Smooth muscle cell (in vitro differentiated cells): Measurements from ENCODE around the gene SNTB2. TPM values are rescaled to one million over a fixed set of nuclear protein-coding genes. Genes with fewer than 3 reads are reported as not detected.
"Not testable (repeated sequence)": the region's sequence is repeated elsewhere in the genome, so short reads cannot be mapped to it uniquely, and the experiment has no call there.

Source experiments
- DNase-seq: peaks from one replicate; lab custom pipeline; 2025; ENCODE audit not compliant: unreplicated experiment; lab: John Stamatoyannopoulos, UW
- H2AFZ ChIP-seq: fragments of 200-600 bp; sonication (generic); 2 replicates; pipeline ENCODE4 v1.6.0; 2016; ENCODE audit warnings: antibody characterized with exemption, low read depth, mild to moderate bottlenecking
- H3F3A ChIP-seq: fragments of 200-600 bp; sonication (generic); 2 replicates; pipeline ENCODE4 v1.6.0; 2017; ENCODE audit warnings: antibody characterized with exemption, low read depth
- H3K27ac ChIP-seq: fragments of 200-600 bp; sonication (generic); 2 replicates; pipeline ENCODE4 v1.5.1; 2016; ENCODE audit warnings: low read depth, mild to moderate bottlenecking
- H3K27me3 ChIP-seq: fragments of 200-600 bp; sonication (generic); 2 replicates; pipeline ENCODE4 v1.6.1; 2016; ENCODE audit warnings: low read depth, mild to moderate bottlenecking
- H3K36me3 ChIP-seq: fragments of 200-600 bp; sonication (generic); 2 replicates; pipeline ENCODE4 v1.5.1; 2016; ENCODE audit warnings: low read depth
- H3K4me1 ChIP-seq: fragments of 200-600 bp; sonication (generic); 2 replicates; pipeline ENCODE4 v1.5.1; 2016; ENCODE audit warnings: low read depth
- H3K4me2 ChIP-seq: fragments of 200-600 bp; sonication (generic); 2 replicates; pipeline ENCODE4 v1.6.0; 2016; ENCODE audit warnings: mild to moderate bottlenecking
- H3K4me3 ChIP-seq: fragments of 200-600 bp; sonication (generic); 2 replicates; pipeline ENCODE4 v1.5.1; 2016; ENCODE audit warnings: mild to moderate bottlenecking
- H3K79me2 ChIP-seq: fragments of 200-600 bp; sonication (generic); 2 replicates; pipeline ENCODE4 v1.6.0; 2016; ENCODE audit warnings: low read depth, mild to moderate bottlenecking
- H3K9ac ChIP-seq: fragments of 200-600 bp; sonication (generic); 2 replicates; pipeline ENCODE4 v1.6.0; 2016; ENCODE audit warnings: low read depth
- H3K9me3 ChIP-seq: fragments of 200-600 bp; sonication (generic); replicated peaks from 2 replicates; pipeline ENCODE4 v1.5.1; 2016; ENCODE audit warnings: low read depth
- H4K20me1 ChIP-seq: fragments of 200-600 bp; sonication (generic); 2 replicates; pipeline ENCODE4 v1.6.0; 2016; ENCODE audit warnings: low read depth
- WGBS: methylation state at CpG from one replicate; pipeline ENCODE4 v1.1.7; 2016; ENCODE audit warnings: low lambda C conversion rate; 5-methylcytosine and 5-hydroxymethylcytosine counted together
- polyA plus RNA-seq: library from polyadenylated mRNA; unstranded; fragments of >200 nt; fragmentation: Nextera tagmentation; extraction: Ambion mirVana; gene quantifications from 2 replicates; pipeline ENCODE4 v1.2.1, GENCODE V29; 2016
- total RNA-seq: library from RNA; depleted of rRNA; stranded (reverse); fragments of >200 nt; gene quantifications from 2 replicates; pipeline ENCODE4 v1.2.3, GENCODE V29; 2014
- TF ChIP-seq, protein P1 (sequence below): fragments of 200-600 bp; sonication (generic); IDR thresholded peaks from 2 replicates; pipeline ENCODE4 v1.5.1; 2017; ENCODE audit warnings: borderline replicate concordance, mild to moderate bottlenecking, antibody characterized with exemption; ENCODE audit not compliant: insufficient read depth, poor library complexity, severe bottlenecking

Gene SNTB2
- total and polyA plus RNA-seq, 2 experiments from 2014 or later, result 17.1 to 25.9 TPM

DNA sequence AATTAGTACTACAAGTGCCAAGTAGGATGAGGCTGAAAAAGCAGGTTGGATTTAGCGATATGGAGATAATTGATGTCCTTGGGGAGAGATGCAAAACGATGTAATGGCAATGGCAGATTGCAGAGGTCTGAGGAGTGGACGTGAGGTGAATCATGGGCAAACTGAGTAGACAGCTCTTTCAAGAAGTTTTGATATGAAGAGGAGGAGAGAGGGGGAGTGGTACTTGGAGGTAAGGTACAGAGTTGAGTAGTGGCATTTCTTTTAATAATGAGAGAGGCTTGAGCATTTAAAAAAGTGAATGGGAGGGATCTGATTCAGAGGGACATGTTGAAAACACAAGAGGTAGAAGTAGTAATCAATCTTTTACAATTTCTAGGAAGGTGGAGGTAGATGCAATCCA is 106.4 kb downstream of the SNTB2 start:
- Histone ChIP-seq H4K20me1 (no peaks in the 10 kb centered on the region), H3K4me1 (no peaks in the 10 kb centered on the region), H3K36me3 (no peaks in the 10 kb centered on the region), H3K4me2 (no peak overlapping the region), H3K27me3 (no peaks in the 10 kb centered on the region), H3K79me2 (no peaks in the 10 kb centered on the region), H3K27ac (no peak overlapping the region), H3K9ac (no peak overlapping the region), H2AFZ (no peak overlapping the region), H3F3A (no peaks in the 10 kb centered on the region), H3K4me3 (no peak overlapping the region), H3K9me3 (no peaks in the 10 kb centered on the region)
- no peak for DNase-seq
- TF ChIP-seq, protein P1, sequence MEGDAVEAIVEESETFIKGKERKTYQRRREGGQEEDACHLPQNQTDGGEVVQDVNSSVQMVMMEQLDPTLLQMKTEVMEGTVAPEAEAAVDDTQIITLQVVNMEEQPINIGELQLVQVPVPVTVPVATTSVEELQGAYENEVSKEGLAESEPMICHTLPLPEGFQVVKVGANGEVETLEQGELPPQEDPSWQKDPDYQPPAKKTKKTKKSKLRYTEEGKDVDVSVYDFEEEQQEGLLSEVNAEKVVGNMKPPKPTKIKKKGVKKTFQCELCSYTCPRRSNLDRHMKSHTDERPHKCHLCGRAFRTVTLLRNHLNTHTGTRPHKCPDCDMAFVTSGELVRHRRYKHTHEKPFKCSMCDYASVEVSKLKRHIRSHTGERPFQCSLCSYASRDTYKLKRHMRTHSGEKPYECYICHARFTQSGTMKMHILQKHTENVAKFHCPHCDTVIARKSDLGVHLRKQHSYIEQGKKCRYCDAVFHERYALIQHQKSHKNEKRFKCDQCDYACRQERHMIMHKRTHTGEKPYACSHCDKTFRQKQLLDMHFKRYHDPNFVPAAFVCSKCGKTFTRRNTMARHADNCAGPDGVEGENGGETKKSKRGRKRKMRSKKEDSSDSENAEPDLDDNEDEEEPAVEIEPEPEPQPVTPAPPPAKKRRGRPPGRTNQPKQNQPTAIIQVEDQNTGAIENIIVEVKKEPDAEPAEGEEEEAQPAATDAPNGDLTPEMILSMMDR, result no peak
- WGBS, result 92% methylated on average over 3 of the region's 3 CpGs

DNA sequence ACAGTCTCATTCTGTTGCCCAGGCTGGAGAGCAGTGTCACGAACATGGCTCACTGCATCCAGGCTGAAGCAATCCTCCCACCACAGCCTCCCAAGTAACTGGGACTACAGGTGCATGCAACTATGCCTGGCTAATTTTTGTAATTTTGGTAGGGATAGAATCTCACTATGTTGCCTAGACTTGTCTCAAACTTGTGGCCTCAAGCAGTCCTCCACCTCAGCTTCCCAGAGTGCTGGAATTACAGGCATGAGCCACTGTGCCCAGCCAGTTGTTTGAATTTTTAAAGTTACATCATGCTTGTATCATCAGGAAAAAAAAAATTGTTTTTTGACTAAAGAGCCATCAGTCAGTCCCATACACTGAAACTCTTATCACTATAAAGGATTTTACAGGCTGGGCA is 107.1 kb downstream of the SNTB2 start:
- no peak overlapping the region for H3K9ac ChIP-seq
- no peak overlapping the region for H2AFZ ChIP-seq
- DNase-seq, result no peak
- no peaks in the 10 kb centered on the region for H3F3A ChIP-seq
- TF ChIP-seq, protein P1, result no peak
- H3K4me2 ChIP-seq, result no peak overlapping the region
- H4K20me1 ChIP-seq, result no peaks in the 10 kb centered on the region
- no peaks in the 10 kb centered on the region for H3K79me2 ChIP-seq
- H3K9me3 ChIP-seq, result no peaks in the 10 kb centered on the region
- H3K27ac ChIP-seq, result no peak overlapping the region
- 83% methylated on average over 1 of the region's 1 CpG for WGBS
- H3K36me3 ChIP-seq, result no peaks in the 10 kb centered on the region
- no peaks in the 10 kb centered on the region for H3K27me3 ChIP-seq
- no peaks in the 10 kb centered on the region for H3K4me1 ChIP-seq
- no peak overlapping the region for H3K4me3 ChIP-seq

DNA sequence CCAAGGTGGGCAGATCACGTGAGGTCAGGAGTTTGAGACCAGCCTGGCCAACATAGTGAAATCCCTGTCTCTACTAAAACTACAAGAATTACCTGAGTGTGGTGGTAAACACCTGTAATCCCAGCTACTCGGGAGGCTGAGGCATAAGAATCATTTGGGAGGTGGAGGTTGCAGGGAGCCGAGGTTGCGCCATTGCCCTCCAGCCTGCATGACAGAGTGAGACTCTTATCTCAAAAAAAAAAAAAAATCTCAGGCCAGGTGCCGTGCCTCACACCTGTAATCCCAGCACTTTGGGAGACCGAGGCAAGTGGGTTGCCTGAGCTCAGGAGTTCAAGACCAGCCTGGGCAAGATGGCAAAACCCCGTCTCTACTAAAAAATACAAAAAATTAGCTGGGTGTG is 109.8 kb downstream of the SNTB2 start:
- not testable (repeated sequence) for H3K4me2 ChIP-seq, H3K4me3 ChIP-seq, H2AFZ ChIP-seq, H3K4me1 ChIP-seq, H3K36me3 ChIP-seq, DNase-seq, H3K27me3 ChIP-seq, H3K27ac ChIP-seq, H4K20me1 ChIP-seq, H3K79me2 ChIP-seq, H3F3A ChIP-seq, H3K9ac ChIP-seq, H3K9me3 ChIP-seq
- 95% methylated on average over 7 of the region's 7 CpGs for WGBS

DNA sequence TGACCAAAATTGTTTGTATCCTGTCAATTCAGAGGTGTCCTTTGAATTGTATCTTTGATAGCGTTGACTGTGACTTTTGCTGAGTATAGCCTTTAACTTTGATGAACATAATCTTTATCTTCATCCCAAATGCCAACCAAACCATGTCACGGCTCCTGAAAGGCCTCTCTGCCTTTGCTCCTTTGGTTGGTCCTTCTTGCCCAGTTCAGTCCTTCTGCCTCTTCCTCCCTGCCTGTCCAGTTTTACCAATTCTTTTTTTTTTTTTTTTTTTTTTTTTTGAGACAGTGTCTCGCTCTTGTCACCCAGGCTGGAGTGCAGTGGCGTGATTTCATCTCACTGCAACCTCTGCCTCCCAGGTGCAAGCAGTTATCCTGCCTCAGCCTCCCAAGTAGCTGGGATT is 111.3 kb downstream of the SNTB2 start:
- no peaks in the 10 kb centered on the region for H3K9me3 ChIP-seq
- no peak overlapping the region for H3K9ac ChIP-seq
- H3K27me3 ChIP-seq, result no peaks in the 10 kb centered on the region
- H4K20me1 ChIP-seq, result no peaks in the 10 kb centered on the region
- no peak overlapping the region for H3K4me3 ChIP-seq
- peaks cover 4% of the 10 kb centered on the region for H3K36me3 ChIP-seq
- no peak for DNase-seq
- no peaks in the 10 kb centered on the region for H3K79me2 ChIP-seq
- TF ChIP-seq, protein P1, result no peak
- WGBS, result 98% methylated on average over 4 of the region's 4 CpGs
- H3F3A ChIP-seq, result no peaks in the 10 kb centered on the region
- no peaks in the 10 kb centered on the region for H3K4me1 ChIP-seq
- H3K27ac ChIP-seq, result no peak overlapping the region
- H2AFZ ChIP-seq, result no peak overlapping the region
- no peak overlapping the region for H3K4me2 ChIP-seq
